Pancreas (tissue), 10 donors: Measurements from ENCODE around the gene MMP24OS. TPM values are rescaled to one million over a fixed set of nuclear protein-coding genes. Genes with fewer than 3 reads are reported as not detected.
"Not testable (repeated sequence)": the region's sequence is repeated elsewhere in the genome, so short reads cannot be mapped to it uniquely, and the experiment has no call there.

Experiments used
- ATAC-seq, 4 donors: fragments of 200-7000 bp; cut with Tn5 transposase; one replicate each; pipeline versions ENCODE4 v1.8.0 to v1.9.1; 2020; ENCODE audit warnings: mild to moderate bottlenecking in 4 of 4, moderate library complexity in 4 of 4
- DNase-seq, 6 donors: peaks; one replicate each; pipeline ENCODE4 v3.0.0-alpha.2; 2020
- FAIRE-seq: peaks from 2 replicates; lab custom pipeline; 2012; peaks lifted over from hg19 to GRCh38; lab: Jason Lieb, UNC
- H3K27ac ChIP-seq, 4 donors: fragments of 200-600 bp; sonication (generic); 1 replicate in 3 of 4; 2 replicates in 1 of 4; pipeline versions ENCODE4 v1.5.0 to v1.8.0; 2020
- H3K27me3 ChIP-seq, 4 donors: fragments of 200-600 bp; one replicate each; pipeline ENCODE4 v1.8.0; 2021
- H3K36me3 ChIP-seq, 3 donors: fragments of 200-600 bp; sonication (generic) in 1 of 3; one replicate each; pipeline versions ENCODE4 v1.5.0 to v1.8.0; 2020 to 2021
- H3K4me1 ChIP-seq, 3 donors: fragments of 200-600 bp; one replicate each; pipeline ENCODE4 v1.8.0; 2021
- H3K4me3 ChIP-seq, 4 donors: fragments of 200-600 bp; sonication (generic) in 2 of 4; one replicate each; pipeline versions ENCODE4 v1.5.0 to v1.8.0; 2020 to 2021
- H3K9me3 ChIP-seq, 4 donors: fragments of 200-600 bp; one replicate each; pipeline ENCODE4 v1.8.0; 2021
- WGBS, 2 donors: extraction: QIAGEN DNeasy Blood & Tissue Kit; methylation state at CpG; one replicate each; pipeline ENCODE4 v1.1.7; 2013; 5-methylcytosine and 5-hydroxymethylcytosine counted together
- intact Hi-C, 3 donors: fragments of 100-400 bp; cut with DNase I; formaldehyde crosslinking; loops; one replicate each; pipeline versions ENCODE4 v1.11.1 to v1.14.2; 2022
- polyA plus RNA-seq, 2 donors: library from polyadenylated mRNA; stranded (reverse); fragments of 200-250 nt; gene quantifications; one replicate each; pipeline ENCODE4 v1.2.3, GENCODE V29; 2013
- total RNA-seq, 6 donors: library from RNA; stranded (reverse); fragmentation: NEBNext Ultra II Directional in 4 of 6; extraction: Animal tissue kit (Norgen Biotek cat#: 25700) in 4 of 6; gene quantifications; one replicate each; pipeline versions ENCODE4 v1.2.1 to v1.2.4, GENCODE V29; 2021 to 2023
- TF ChIP-seq, protein P1 (sequence below), 4 donors: fragments of 200-600 bp; sonication (generic) in 3 of 4; IDR thresholded peaks; one replicate each; pipeline versions ENCODE4 v1.5.0 to v1.8.0; 2021; ENCODE audit warnings: antibody characterized with exemption in 4 of 4
- donor health status: healthy with polysubstance abuse.
- donor health status: DM: no; HTN: no; CAD: no; lungs with moderate emphysema.
- donor health status: DM: no; HTN: no; CAD: no.
- donor health status: control.
- donor health status: control.
- donor health status: Bipolar disorder and iron deficiency.
- donor health status: DM: yes; HTN: yes; CAD: no.
- donor health status: DM: no; HTN: no; CAD: no.
- donor health status: DM: no; HTN: no; CAD: no.
- donor health status: DM: yes; HTN: yes; CAD: no.

The MMP24OS gene
- total and polyA plus RNA-seq, 8 donors: 28.9 to 74.9 (median 45.8) TPM

- Histone ChIP-seq H3K27ac (no peak overlapping the region), H3K27me3 (no peaks in the 10 kb centered on the region), H3K4me1 (peaks cover 6 to 12% (median 7%) of the 10 kb centered on the region in 3 donors), H3K36me3 (no peaks in the 10 kb centered on the region), H3K4me3 (no peak overlapping the region), H3K9me3 (no peaks in the 10 kb centered on the region)
- FAIRE-seq: no peak
- no peak for ATAC-seq
- intact Hi-C loops: no loop called here
- no peak for DNase-seq
- TF ChIP-seq, protein P1, sequence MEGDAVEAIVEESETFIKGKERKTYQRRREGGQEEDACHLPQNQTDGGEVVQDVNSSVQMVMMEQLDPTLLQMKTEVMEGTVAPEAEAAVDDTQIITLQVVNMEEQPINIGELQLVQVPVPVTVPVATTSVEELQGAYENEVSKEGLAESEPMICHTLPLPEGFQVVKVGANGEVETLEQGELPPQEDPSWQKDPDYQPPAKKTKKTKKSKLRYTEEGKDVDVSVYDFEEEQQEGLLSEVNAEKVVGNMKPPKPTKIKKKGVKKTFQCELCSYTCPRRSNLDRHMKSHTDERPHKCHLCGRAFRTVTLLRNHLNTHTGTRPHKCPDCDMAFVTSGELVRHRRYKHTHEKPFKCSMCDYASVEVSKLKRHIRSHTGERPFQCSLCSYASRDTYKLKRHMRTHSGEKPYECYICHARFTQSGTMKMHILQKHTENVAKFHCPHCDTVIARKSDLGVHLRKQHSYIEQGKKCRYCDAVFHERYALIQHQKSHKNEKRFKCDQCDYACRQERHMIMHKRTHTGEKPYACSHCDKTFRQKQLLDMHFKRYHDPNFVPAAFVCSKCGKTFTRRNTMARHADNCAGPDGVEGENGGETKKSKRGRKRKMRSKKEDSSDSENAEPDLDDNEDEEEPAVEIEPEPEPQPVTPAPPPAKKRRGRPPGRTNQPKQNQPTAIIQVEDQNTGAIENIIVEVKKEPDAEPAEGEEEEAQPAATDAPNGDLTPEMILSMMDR (IDR thresholded peaks at IDR 0.05): no peak
- WGBS, 2 donors: 96 to 99% methylated on average over 6 of the region's 6 CpGs
Observed at GRCh38 chr20:35260426-35260825, 17.5 kb downstream of the MMP24OS start.

- TF ChIP-seq, protein P1 (IDR thresholded peaks at IDR 0.05): no peak
- no peak overlapping the region for H3K27ac ChIP-seq
- DNase-seq (no peak), ATAC-seq (peak in 3 of 4 donors; percentile 38 to 59 (median 54)), FAIRE-seq (no peak)
- no peaks in the 10 kb centered on the region for H3K9me3 ChIP-seq
- no peaks in the 10 kb centered on the region for H3K36me3 ChIP-seq
- whole genome bisulfite sequencing, 2 donors: 14 to 16% methylated on average over 8 of the region's 8 CpGs
- intact Hi-C loops: no loop called here
- no peaks in the 10 kb centered on the region for H3K27me3 ChIP-seq
- no peak overlapping the region for H3K4me3 ChIP-seq
- peaks cover 6 to 12% (median 7%) of the 10 kb centered on the region in 3 donors for H3K4me1 ChIP-seq
Observed at GRCh38 chr20:35257175-35257909, 20.6 kb downstream of the MMP24OS start.

GRCh38 chr20:35254448-35254999, 23.4 kb downstream of the MMP24OS start:
- intact Hi-C loops: no loop called here
- H3K27ac ChIP-seq: no peak overlapping the region
- ATAC-seq: peak in 1 of 4 donors; percentile 22
- TF ChIP-seq, protein P1 (IDR thresholded peaks at IDR 0.05): no peak
- DNase-seq: no peak
- H3K4me3 ChIP-seq: no peak overlapping the region
- H3K4me1 ChIP-seq: peaks cover 6 to 12% (median 7%) of the 10 kb centered on the region in 3 donors
- 94 to 96% methylated on average over 12 of the region's 12 CpGs for WGBS, 2 donors
- H3K27me3 ChIP-seq: no peaks in the 10 kb centered on the region
- H3K9me3 ChIP-seq: no peaks in the 10 kb centered on the region
- no peaks in the 10 kb centered on the region for H3K36me3 ChIP-seq
- FAIRE-seq: no peak

- ATAC-seq (no peak), DNase-seq (no peak), FAIRE-seq (no peak)
- TF ChIP-seq, protein P1 (IDR thresholded peaks at IDR 0.05): no peak
- H3K27ac ChIP-seq: no peak overlapping the region
- H3K4me3 ChIP-seq: no peak overlapping the region
- intact Hi-C loops: no loop called here
- H3K27me3 ChIP-seq: no peaks in the 10 kb centered on the region
- no peaks in the 10 kb centered on the region for H3K36me3 ChIP-seq
- H3K4me1 ChIP-seq: peaks cover 5 to 7% (median 5%) of the 10 kb centered on the region in 3 donors
- 72 to 79% methylated on average over 3 of the region's 3 CpGs for WGBS, 2 donors
- no peaks in the 10 kb centered on the region for H3K9me3 ChIP-seq
Observed at GRCh38 chr20:35253010-35253409, 24.9 kb downstream of the MMP24OS start.

GRCh38 chr20:35252598-35252997, 25.3 kb downstream of the MMP24OS start:
- FAIRE-seq, ATAC-seq, H3K4me3 ChIP-seq, H3K27me3 ChIP-seq, H3K9me3 ChIP-seq, H3K36me3 ChIP-seq, H3K4me1 ChIP-seq, DNase-seq, intact Hi-C loops, H3K27ac ChIP-seq: not testable (repeated sequence)
- 87 to 93% methylated on average over 2 of the region's 2 CpGs for WGBS, 2 donors
